OCI-LY3 (cell line): ENCODE measurements around the gene RPL18.

Source experiments
- H2AFZ ChIP-seq: fragments of 200-600, 300-600 bp; shearing (Covaris generic); 2 replicates; pipeline ENCODE4 v1.6.0; 2014; ENCODE audit warnings: antibody characterized with exemption, low read depth, low read length
- H3K27ac ChIP-seq: fragments of 200-600, 300-600 bp; sonication (generic); 2 replicates; pipeline ENCODE4 v1.5.1; 2014; ENCODE audit warnings: mild to moderate bottlenecking, low read length, moderate library complexity, mixed read lengths
- H3K27me3 ChIP-seq: fragments of 200-600, 300-600 bp; sonication (generic); 2 replicates; pipeline ENCODE4 v1.6.1; 2014; ENCODE audit warnings: low read depth, low read length, mixed read lengths
- H3K36me3 ChIP-seq: fragments of 200-600, 300-600 bp; sonication (generic); replicated peaks from 2 replicates; pipeline ENCODE3; 2014; ENCODE audit warnings: low read depth, low read length, mixed read lengths
- H3K4me1 ChIP-seq: fragments of 300-600, 200-600 bp; sonication (generic); 2 replicates; pipeline ENCODE4 v1.6.1; 2014; ENCODE audit warnings: low read length, mixed read lengths
- H3K4me2 ChIP-seq: fragments of 200-600, 300-600 bp; sonication (generic); 2 replicates; pipeline ENCODE4 v1.6.1; 2014; ENCODE audit warnings: low read length, mixed read lengths
- H3K4me3 ChIP-seq: fragments of 300-600, 200-600 bp; sonication (generic); 2 replicates; pipeline ENCODE4 v1.5.1; 2014; ENCODE audit warnings: antibody characterized with exemption, mild to moderate bottlenecking, low read length, moderate library complexity
- H3K79me2 ChIP-seq: fragments of 300-600, 200-600 bp; shearing (Covaris generic); 2 replicates; pipeline ENCODE4 v1.6.1; 2014; ENCODE audit warnings: mild to moderate bottlenecking, low read length, mixed read lengths
- H3K9ac ChIP-seq: fragments of 300-600, 200-600 bp; shearing (Covaris generic); 2 replicates; pipeline ENCODE4 v1.6.0; 2014; ENCODE audit warnings: mild to moderate bottlenecking, low read length, moderate library complexity
- H3K9me3 ChIP-seq: fragments of 200-600, 300-600 bp; shearing (Covaris generic); 2 replicates; pipeline ENCODE4 v1.6.1; 2014; ENCODE audit warnings: low read length, mixed read lengths; ENCODE audit not compliant: insufficient read depth
- H4K20me1 ChIP-seq: fragments of 200-600, 300-600 bp; sonication (generic); 2 replicates; pipeline ENCODE4 v1.6.1; 2016; ENCODE audit warnings: low read length, mixed read lengths; ENCODE audit not compliant: insufficient read depth
- EZH2phosphoT487 ChIP-seq: fragments of 200-600 bp; shearing (Covaris generic); IDR thresholded peaks from 2 replicates; pipeline ENCODE4 v1.6.1; 2018; ENCODE audit warnings: antibody characterized with exemption, mixed run types, low read depth
- TF ChIP-seq, protein P1 (sequence below): fragments of 200-600, 300-600 bp; sonication (generic); IDR thresholded peaks from 2 replicates; pipeline ENCODE4 v1.5.1; 2014; ENCODE audit warnings: antibody characterized with exemption, low read length, low read depth

RPL18 gene

DNA sequence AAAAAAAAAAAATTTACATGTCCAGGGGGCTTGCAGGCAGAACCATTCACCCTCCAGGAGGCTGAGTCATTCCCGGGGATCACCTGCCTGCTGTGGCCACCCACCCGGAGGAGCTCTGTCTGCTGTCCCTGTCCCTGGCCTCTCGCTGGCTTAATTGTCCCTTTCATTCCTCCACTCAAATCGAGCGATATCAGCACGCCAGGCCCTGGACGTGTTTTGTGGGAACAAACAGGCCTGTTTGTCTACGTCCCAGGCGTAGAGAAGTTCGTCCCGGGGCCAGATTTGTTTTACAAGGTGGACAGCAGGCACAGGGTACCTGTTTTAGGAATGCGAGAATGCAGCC, 45.8 kb downstream of the RPL18 start:
- Histone ChIP-seq H3K9ac (no peak overlapping the region), H3K4me1 (peaks cover 5% of the 10 kb centered on the region), H4K20me1 (no peaks in the 10 kb centered on the region), H3K9me3 (no peaks in the 10 kb centered on the region), H3K36me3 (no peaks in the 10 kb centered on the region), H3K4me3 (no peak overlapping the region), H3K27me3 (no peaks in the 10 kb centered on the region), H2AFZ (no peak overlapping the region), H3K79me2 (no peaks in the 10 kb centered on the region), H3K27ac (no peak overlapping the region), H3K4me2 (no peak overlapping the region)
- TF ChIP-seq, protein P1, sequence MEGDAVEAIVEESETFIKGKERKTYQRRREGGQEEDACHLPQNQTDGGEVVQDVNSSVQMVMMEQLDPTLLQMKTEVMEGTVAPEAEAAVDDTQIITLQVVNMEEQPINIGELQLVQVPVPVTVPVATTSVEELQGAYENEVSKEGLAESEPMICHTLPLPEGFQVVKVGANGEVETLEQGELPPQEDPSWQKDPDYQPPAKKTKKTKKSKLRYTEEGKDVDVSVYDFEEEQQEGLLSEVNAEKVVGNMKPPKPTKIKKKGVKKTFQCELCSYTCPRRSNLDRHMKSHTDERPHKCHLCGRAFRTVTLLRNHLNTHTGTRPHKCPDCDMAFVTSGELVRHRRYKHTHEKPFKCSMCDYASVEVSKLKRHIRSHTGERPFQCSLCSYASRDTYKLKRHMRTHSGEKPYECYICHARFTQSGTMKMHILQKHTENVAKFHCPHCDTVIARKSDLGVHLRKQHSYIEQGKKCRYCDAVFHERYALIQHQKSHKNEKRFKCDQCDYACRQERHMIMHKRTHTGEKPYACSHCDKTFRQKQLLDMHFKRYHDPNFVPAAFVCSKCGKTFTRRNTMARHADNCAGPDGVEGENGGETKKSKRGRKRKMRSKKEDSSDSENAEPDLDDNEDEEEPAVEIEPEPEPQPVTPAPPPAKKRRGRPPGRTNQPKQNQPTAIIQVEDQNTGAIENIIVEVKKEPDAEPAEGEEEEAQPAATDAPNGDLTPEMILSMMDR, result no peak
- no peak for TF ChIP-seq EZH2phosphoT487

DNA sequence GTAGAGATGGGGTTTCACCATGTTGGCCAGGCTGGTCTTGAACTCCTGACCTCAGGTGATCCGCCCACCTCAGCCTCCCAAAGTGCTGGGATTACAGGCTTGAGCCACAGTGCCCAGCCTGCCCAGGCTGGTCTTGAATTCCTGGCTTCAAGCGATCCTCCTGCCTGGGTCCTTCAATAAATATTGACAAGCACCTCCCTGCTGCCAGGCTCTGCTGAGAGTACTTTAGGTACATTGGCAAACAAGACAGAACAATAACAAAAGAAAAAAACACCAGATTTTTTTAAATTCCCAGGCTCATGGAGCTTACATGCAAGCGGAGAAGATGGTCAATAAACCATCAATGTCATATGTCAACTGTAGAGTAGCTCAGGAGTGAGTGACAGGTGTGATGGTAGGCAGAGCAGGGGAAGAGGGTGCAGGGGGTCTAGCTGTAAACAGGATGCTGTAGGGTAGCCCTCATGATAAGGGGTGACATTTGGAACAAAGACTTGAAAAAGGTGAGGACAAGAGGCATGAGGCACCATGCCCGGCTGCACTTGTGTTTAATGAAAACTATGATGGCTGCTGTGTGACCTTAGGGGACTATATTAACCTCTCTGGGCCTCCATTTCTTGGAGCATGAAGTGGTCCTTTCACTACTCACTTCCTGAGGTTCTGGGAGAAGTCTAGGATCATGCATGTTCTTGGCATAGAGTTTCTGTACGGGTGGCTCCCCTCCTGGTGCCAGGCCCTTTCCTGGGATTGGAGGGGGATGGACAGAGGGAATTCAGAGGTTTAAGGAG, 47.4 kb downstream of the RPL18 start:
- Histone ChIP-seq H4K20me1 (no peaks in the 10 kb centered on the region), H3K4me3 (no peak overlapping the region), H2AFZ (no peak overlapping the region), H3K27me3 (peaks cover 7% of the 10 kb centered on the region), H3K9ac (no peak overlapping the region), H3K9me3 (no peaks in the 10 kb centered on the region), H3K79me2 (no peaks in the 10 kb centered on the region), H3K4me2 (no peak overlapping the region), H3K36me3 (no peaks in the 10 kb centered on the region), H3K4me1 (peaks cover 5% of the 10 kb centered on the region), H3K27ac (no peak overlapping the region)
- TF ChIP-seq EZH2phosphoT487, result no peak
- TF ChIP-seq, protein P1, result no peak

DNA sequence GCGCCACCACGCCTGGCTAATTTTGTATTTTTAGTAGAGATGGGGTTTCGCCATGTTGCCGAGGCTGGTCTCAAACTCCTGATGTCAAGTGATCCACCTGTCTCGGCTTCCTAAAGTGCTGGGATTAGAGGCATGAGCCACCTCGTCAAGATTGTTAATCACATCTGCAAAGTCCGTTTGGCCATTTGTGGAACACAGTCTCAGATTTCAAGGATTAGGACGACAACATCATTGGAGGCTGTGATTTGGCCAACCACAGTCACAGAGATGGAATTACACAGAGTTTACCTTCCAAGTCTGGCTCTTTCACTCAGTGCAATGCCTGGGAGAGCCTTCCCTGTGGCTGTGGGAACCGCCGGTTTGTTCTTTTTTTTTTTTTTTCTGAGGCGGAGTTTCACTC, 49.2 kb downstream of the RPL18 start:
- TF ChIP-seq, protein P1, result no peak
- TF ChIP-seq EZH2phosphoT487, result no peak
- Histone ChIP-seq H4K20me1 (no peaks in the 10 kb centered on the region), H3K27me3 (peaks cover 7% of the 10 kb centered on the region), H3K79me2 (no peaks in the 10 kb centered on the region), H3K36me3 (no peaks in the 10 kb centered on the region), H3K4me2 (no peak overlapping the region), H3K4me3 (no peak overlapping the region), H2AFZ (no peak overlapping the region), H3K9me3 (no peaks in the 10 kb centered on the region), H3K9ac (no peak overlapping the region), H3K4me1 (peaks cover 5% of the 10 kb centered on the region), H3K27ac (no peak overlapping the region)

DNA sequence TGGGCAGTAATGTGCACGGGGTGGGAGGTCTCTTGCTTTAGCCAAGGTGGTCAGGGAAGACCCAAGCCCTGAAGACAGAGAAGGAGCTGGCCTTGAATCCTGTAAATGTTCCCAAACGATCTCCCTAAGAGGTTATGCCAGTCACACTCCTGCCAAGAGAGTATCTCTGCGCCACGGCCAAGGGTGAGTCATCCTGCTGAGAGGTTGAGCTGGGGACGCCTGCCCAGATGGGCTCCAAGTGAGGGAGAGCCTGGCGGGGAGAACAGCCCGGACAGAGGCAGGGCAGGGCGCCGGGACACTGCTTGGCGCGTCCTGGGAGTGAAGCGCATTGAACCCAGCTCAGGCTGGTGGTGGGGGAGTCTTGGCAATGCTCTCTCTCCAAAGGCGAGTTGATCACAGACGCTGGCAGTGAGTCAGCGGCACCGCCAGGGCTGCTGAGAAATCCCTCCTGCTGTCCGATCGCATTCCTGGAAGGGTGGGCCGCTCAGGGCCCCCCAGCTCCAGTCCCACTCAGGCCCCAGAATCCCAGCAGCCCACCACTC, 50.6 kb downstream of the RPL18 start:
- no peaks in the 10 kb centered on the region for H3K79me2 ChIP-seq
- H3K9ac ChIP-seq, result no peak overlapping the region
- H3K4me1 ChIP-seq, result no peaks in the 10 kb centered on the region

More for the DNA sequence above, 50.6 kb downstream of the RPL18 start:
- no peaks in the 10 kb centered on the region for H3K36me3 ChIP-seq
- H3K27ac ChIP-seq, result no peak overlapping the region
- H3K4me3 ChIP-seq, result no peak overlapping the region
- no peak for TF ChIP-seq EZH2phosphoT487
- TF ChIP-seq, protein P1, result no peak
- no peak overlapping the region for H3K4me2 ChIP-seq
- H4K20me1 ChIP-seq, result no peaks in the 10 kb centered on the region
- H2AFZ ChIP-seq, result no peak overlapping the region
- peaks cover 7% of the 10 kb centered on the region for H3K27me3 ChIP-seq
- no peaks in the 10 kb centered on the region for H3K9me3 ChIP-seq
